Mesangial cell (primary cell): Measurements from ENCODE around the gene PCDH8. TPM values are rescaled to one million over a fixed set of nuclear protein-coding genes. Genes with fewer than 3 reads are reported as not detected.

Source experiments
- total RNA-seq: library from RNA; depleted of rRNA; stranded (reverse); fragments of >200 nt; gene quantifications from 2 replicates; pipeline ENCODE4 v1.2.3, GENCODE V29; 2015

Gene PCDH8
- not detected in 2 replicates for total RNA-seq

DNA sequence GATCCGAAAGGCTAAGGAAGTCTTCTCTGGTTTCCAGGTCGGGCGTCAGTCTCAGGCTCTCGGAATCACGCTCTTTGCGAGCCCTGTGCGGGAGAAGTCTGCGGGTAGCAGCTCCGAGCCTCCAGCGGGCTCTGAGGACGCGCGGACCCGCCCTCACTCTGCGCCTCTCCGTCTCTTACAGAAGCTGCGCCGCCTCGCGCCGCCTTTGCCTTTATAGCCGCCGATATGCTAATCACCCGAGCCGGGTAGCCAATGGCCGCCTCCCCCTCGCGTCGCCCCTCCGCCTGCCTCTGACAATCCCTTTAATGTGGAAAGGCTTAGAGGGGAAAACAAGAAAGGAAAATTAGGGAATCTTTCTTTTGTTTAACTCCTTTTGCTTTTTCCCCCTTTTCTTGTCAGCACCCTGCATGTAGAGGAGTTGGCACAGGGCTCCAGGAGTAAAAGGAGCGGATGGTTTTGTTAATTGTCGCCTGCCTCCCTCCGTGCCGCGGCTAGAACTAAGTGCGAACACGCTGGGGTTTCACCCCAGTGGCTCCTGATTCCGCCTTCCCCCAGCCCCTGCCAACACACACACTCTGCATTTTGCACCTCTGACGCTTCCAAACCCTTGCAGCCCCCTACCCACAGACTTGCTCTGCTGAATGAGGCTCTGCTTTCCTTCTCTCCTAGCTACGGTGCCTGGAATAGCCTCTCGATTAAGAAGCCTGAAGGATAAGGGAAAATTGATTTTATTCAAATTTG, at the start of gene PCDH8:
TSS of gene PCDH8 (minus strand) at position 186 of the 741 bp plus-strand sequence. CDS start 204 bp downstream, outside the sequence.

Other genes starting within 250 kb of the PCDH8 start
- gene HNRNPA1L2, start 206.2 kb downstream of the PCDH8 start, total RNA-seq = 1.1 and 2.7 TPM in 2 replicates
- gene SUGT1, start 195.8 kb downstream of the PCDH8 start, total RNA-seq = 23.3 and 44.2 TPM in 2 replicates
- not detected in 2 replicates for gene CNMD, start 108.8 kb downstream of the PCDH8 start, total RNA-seq
- not detected in 2 replicates for gene OLFM4, start 180.2 kb upstream of the PCDH8 start, total RNA-seq